NCI-H226 (cell line): ENCODE results near the gene BABAM1.

Experiments
- DNase-seq: peaks from one replicate; pipeline ENCODE4 v3.0.0-alpha.2; 2015

Gene BABAM1

DNA sequence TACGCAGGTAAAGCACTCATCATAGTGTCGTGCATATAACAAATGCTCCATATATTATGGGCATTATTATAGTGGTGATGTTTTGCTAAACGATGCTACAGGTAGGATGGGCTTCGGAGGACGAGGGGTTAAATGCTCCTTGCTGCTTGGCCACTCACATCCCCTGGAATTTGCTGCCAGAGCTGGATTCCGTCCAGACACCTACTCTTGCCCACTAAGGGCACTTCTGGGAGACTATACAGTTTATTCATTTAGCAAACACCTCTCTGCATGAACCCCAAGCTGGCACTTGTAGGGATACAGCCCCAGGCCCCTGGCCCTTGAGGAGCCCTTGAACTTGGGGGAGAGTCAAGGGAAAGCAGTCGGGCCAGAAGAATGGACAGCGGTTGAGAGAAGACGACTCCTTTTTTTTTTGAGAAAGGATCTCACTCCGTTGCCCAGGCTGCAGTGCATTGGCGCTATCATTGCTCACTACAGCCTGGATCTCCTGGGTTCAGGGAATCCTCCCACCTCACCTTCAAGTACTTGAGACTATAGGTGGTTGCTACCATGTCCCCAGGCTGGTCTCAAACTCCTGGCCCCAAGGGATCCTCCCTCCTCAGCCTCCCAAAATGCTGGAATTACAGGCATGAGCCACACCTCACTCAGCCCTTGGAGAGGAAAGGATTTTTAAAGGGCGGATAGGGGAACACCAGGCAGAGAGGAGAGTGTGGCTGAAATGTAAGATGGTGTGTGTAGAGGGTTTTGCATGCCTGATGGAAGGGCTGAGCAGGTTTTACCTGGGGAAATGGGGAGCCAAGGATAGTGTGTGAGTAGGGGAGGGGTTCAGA lies 37.4 kb downstream of the BABAM1 start:
- DNase-seq = no peak

DNA sequence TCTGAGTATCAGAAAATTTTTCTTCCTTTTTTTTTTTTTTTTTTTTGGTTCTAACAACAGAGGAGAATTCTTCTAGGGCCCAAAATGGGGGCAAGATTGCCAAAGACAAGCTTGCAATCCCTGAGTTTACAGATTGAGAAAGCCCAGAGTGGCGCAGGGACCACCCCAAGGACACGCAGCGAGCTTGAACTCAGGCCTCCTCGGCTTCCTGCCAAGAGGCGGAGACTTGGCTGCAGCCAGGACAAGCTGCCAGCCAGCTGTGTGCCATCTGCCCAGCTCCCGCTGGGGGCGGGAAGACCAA lies 37.9 kb downstream of the BABAM1 start:
- DNase-seq = no peak

DNA sequence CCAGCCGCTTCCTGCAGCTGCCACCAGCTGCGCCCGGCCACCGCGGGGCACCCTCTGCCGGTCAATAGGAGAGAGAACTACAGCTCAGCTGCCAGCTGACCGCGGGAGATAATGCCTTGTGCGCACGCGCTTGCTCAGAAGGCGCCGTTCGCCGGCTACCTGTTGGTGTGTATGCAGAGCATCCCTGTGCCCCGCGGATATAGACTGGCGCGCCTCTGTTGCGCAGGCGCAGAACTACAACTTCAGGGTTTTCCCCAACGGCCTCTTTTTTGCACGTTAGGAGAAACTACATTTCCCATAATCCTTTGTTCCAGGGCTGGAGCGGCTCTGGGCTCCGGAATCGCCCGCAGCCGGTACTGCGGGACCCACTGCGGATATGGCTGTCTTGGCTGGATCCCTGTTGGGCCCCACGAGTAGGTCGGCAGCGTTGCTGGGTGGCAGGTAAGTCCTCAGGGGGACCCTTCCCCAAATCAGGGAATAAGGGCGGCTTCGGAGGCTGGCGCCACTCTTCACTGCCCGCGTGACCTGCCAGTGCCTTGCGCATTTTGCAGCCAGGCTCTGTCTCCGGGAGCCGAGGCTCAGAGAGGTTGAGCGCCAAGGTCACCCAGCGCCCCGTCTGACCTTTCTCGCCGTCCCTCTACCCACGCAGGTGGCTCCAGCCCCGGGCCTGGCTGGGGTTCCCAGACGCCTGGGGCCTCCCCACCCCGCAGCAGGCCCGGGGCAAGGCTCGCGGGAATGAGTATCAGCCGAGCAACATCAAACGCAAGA lies 38.5 kb downstream of the BABAM1 start, which contains the start of gene MRPL34:
TSS of gene MRPL34 (plus strand) at position 356 of the 768 bp plus-strand sequence. CDS start at position 377, 21 bp downstream.
- peak; percentile 99 for DNase-seq

DNA sequence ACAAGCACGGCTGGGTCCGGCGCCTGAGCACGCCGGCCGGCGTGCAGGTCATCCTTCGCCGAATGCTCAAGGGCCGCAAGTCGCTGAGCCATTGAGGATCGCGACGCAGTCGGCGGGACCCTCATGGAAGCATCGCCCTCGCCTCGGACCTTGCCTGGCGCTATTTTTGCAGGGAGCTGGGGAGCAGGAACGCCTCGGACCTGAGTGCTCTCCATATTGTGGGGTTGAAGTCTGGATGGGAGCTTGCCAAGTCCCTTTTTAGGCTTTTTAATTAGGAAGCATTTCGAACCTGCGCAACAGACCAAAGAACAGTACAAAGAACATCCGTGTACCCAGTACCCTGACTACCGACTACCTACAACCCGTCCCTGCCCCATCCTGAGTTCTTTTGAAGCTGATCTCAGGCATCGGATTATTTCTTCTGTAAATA lies 39.1 kb downstream of the BABAM1 start:
- DNase-seq = no peak

DNA sequence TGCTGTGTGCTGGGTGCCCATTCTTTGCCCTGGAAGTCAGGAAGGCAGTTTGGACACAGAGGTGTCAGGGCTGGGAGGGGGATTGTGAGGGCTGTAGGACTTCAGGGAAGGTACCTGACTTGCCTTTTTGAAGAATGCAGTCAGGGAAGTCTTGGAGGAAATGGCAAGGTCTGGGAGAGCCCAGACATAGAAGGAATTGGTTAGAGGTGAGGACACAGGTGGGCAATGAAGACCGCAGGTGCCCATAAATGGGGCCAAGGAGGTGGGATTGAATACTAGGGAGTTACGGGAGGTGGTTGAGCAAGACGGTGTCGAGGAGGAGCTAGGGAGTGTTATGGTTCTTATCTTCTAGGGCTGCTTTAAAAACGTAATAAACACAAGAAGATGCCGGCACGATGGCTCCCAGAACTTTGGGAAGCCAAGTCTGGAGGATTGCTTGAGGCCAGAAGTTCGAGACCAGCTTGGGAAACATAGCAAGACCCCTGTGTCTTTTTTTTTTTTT lies 40.7 kb downstream of the BABAM1 start:
- DNase-seq = no peak

DNA sequence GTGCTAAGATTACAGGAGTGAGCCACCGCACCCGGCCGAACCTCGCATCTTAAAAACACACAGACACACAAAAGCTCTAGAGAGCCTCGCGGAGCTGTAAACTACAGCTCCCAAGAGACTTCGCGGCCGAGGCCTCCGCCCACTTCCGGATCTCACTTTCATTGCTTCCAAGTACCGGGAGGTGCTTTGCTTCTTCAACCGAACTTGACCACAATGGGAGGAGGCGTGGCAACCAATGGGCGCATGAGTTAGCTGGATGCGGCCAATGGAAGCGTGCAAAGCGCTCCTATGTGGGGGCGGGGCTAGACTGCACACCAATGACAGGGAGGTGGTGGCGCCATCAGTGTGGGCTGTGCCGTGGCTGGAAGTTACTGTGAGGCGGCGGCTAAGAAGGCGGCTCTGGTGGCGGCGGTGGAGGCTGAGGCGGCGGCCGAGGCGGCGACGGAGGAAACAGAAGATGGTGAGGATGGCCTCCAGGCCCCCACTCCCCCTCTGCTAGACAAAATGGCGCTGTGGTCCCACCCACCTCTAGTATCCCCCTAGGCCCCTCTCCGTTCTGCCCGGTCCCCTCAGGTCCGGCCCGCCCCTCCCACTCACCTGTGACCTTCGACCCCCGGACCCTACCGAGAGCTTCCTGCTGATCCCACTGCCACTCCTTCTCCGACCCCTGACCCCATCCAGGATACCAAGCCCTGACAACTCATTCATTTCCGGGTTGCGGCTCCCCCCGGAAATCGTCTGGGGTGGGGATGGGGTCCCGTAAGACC lies 42.1 kb downstream of the BABAM1 start, which contains the start of gene DDA1:
TSS of gene DDA1 (plus strand) at position 366 of the 767 bp plus-strand sequence. CDS start at position 458, 92 bp downstream.
- peak; percentile 100 for DNase-seq

DNA sequence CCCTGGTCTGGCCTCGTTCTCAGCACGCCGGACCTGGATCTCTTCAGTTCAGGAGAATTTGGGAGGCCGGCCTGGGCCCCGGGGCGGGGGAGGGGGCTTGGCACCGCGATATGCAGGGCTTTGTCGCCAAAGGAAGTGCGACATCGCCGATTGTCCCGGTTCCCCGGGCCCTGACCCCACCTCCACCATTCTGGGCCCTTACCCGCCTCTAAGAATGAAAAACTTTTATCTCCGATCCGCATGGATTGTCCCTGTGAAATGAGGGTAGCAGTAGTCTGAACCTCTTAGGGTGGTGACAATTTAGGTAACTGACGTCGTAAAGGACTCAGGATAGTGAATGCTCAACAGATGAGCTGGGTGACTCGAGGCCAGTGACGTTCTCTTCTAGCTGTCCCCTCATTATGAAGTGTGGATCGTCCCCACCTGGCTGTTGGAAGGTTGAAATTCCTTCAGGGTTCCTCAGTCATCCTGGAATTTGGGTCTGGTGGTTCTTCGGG lies 42.8 kb downstream of the BABAM1 start:
- no peak for DNase-seq

DNA sequence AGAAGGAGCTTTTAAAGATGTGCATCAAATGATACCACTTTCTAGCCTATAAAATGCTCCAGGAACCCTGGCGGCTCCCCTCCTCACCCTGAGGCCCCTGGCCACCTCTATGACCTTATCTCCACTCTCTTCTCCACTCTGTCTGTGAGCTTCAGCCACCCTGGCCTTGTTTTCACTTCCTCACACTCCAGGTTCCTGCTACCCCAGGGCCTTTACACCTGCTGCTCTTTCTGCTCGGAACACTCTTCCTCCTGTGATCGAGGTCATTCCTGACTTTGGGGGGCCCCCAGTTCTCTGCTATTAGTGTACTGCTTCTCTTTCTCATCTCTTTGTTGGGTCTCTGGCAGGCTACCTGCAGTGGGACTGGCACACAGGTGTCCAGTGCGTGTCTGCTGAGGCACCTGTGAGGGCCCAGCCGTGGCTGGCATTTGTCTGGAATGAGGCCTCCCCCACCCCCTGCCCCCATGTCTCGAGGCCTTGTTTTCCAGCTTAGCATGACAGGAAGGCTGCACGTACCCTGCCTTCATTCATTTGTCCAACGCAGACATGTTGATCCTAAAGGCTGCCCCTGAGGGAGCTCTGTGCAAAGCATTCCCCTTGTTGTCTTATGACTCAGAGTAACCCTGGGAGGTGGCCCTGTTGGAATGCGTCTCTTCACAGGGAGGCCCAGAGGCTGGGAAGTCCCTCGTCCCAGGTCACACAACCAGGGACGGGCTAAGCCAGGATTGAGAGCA lies 44.4 kb downstream of the BABAM1 start:
- DNase-seq = peak; percentile 69

DNA sequence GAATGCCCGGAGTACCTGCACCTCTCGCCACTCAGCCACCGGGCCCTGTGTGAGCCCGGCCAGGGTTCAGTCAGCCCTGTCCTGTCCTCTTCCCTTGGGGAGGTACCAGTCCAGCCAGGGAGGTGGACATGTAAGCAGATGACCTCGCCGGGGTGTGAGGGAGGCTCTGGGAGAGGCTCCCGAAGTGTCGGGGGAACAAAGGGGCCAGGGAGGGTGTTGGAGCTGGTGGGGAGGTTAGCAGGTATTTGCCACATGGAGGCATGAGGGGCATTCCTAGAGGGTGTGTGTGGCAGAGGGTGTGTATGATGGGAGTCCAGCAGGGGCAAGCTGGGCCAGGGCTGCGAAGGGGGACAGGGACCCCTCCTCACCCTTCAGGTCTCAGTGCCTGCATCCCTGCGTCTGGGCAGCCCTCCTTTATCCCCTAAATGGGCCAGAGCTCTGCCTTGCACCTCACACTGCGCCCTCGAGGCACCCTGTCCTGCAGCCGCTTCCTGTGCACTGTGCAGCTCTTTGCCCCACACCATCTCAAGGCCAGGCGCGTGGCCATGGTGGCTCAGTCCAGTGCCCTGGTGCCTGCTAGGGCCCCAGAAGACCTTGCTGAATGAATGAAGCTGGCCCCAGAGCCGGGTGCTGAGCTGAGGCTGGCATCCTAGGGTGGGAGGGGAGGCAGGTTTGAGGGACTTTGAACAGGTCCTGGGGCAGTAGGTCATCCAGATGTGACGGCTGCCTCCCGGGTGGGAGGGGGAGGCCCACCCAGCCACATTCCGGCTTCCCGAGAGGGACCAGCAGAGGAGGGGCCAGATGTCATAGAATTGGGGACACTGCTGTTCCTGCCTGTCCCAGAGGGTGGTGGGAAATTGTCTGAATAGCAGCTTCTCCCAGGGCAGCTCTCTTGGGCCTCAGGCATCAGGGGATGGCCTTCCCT lies 45.2 kb downstream of the BABAM1 start:
- DNase-seq = no peak

DNA sequence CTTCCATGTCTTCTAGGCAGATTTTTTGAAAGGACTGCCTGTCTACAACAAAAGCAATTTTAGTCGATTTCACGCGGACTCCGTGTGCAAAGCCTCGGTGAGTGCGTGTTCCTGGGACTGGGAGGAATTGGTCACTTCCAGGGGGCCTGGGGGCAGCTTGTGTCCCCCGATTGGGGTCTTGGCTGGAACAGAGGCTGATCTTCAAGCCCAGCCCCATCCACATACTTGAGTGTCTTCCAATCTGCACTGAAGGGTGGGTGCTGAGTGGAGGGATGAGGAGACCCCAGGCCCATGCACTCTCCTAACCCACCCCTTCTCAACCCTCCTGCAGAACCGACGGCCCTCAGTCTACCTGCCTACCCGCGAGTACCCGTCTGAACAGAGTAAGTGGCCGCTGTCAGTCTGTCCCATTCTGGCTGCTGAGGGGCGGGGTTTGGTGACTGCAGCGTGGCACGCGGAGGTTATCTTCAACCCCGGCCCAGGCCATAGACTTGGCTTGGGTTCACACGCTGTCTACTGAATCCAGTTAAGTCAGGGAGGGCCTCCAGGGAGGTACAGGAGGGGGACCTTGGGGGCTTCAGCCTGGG lies 46.9 kb downstream of the BABAM1 start:
- no peak for DNase-seq

DNA sequence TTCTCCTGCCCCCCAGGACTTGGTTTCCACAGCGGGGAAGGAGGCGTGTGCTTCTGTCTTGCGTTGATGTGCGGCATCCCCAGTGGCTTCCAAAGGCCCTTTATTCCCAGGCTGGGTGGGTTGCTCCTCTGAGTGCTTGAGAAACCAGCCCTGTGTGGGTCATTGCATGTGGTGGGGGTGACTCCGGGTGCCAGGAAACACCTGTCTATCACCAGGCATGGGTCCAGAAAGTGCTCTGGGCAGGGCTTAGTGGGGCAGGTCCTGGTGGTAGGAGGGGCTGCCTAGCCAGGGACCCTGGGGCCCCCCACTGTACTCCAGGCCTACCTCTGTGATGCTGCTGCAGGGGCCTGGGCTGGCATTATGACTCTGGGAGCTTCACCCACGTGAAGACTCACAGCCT lies 51.7 kb downstream of the BABAM1 start:
- no peak for DNase-seq

DNA sequence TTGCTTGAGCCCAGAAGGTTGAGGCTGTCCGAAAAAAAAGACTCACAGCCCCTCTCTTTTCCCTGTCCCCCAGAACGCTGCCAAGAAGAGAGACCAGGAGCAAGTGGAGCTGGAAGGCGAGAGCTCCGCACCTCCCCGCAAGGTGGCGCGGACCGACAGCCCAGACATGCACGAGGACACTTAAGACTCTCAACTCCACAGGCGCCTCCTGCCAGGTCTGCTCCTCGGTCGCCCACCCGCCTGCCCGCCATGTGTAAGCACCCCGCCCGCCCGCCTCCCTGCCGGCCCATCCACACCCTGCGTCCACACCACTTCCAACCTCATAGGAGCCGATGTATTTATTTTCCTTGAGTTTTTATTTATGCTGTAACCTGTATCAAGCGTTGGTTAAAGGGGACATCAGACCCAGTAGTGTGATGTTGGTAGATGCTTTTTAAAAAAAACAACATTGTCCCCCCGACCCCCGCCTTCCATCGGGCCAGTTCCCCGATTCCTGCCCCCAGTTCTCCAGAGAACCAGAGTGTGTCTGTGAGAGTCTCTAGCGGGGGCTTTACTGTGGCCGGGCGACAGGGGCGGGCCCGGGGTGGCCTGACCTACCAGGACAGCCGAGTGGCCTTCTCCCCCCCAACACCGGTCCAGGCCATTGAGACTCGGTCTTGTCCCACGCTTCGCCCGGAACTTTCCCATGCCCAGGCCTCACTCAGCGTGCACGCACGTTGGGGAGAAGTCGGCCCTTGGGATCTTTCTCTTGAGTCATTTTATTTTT lies 52.4 kb downstream of the BABAM1 start:
- DNase-seq = no peak

DNA sequence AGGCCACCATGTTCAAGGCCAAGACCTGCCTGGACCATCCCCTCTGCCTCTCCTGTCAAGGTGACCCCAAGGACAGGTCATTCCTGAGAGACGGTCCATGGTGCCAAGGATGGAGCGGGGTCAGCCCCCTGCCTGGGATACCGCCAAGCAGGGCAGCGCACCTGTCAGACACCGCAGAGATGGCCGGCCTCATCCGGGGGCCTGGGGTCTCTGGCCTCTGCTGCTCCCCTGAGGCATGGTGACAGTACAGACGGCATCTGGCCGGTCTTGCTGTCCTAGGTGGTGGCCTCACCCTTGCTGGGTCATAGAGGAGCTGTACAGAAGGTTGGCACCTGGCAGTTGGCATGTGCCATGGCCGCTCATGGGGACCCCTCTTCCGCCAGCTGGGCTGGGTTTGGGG lies 53.2 kb downstream of the BABAM1 start:
- DNase-seq = no peak

DNA sequence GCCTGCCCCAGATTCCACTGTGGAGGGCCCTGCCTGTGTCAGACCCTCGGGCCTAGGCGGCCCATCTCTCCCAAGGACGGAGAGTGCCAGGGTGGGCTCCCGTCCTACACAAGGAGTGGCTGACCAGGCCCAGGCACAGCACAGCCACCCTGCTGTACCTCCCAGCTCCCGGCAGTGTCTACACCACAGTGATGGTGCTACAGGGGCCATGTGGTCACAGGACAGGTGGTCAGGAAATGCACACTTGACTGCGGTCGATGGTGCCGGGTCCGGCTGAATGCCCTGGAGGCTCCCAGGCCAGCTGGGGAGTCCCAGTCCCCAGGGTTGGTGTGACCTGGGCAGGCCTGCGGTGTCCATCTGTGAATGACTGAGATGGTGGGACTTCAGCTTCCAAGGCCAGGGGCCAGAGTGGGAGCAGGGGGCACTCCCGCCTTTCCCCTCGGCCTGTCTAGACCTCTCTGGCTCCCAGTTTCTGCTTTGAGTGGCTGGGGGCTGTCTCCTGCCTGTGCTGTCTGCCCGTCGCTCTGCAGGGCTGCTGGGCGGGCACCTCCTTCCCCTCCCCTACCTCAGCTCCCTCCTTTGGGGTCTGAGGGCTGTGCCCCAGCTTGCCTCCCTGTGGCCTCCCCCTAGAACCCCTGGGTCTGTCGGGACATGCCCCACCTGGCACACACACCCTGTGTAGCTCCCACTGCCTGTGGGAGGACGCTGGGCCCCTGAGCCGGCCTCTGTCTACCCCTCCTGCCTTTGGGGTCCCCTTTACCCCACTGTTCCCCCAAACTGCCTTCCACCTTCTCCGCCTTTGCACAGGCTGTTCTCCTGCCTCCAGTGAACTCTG lies 54.6 kb downstream of the BABAM1 start:
- no peak for DNase-seq

DNA sequence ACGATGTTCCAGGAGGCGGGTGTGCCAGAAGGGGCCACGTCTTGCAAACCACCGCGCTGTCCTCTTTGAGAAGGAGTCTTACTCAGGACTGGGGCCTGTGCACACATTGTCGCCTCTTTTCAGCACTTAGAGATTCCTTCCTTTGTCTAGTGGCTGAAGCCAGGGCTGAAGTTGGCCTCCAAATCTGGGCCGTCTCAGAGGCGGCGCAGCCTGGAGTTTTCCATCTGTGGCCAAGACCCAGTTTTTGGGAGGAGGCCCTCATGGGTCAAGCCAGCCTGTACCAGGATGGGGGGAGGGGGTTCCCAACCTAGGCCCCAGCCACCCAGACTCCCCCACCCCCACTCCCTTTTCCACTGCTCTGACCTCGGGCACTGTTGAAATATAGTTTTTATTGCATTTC lies 55.6 kb downstream of the BABAM1 start:
- no peak for DNase-seq

DNA sequence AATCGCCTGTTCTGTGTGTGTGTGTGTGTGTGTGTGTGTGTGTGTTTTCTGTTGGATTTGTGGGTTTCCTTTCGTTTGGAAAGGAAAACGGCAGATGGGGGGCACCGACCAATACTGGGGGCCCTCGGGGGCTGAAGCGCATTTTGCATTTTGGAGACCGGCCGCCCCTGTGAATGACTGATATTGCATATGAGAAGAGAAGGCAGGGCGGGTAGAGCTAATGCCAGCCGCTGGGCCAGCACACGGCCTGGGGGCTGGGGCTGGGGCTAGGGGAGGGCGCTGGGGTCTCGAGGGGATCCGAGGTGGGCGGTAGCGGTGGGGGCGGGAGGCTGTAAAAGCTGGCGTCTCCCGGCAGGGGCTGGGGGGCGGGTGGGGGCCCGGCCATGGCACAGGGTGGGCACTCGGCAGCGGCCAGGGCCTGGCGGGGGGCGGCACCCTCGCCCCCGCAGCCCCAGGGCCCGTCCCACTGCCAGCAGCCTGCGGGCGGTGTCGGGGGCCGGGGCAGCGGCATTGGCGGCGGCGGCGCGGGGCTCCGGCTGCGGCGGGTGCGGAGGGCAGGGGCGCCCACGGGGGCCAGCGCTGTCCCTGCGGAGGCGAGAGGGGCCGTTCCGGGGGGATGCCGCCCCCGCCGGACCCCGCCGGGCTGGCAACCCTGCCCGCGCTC lies 56.2 kb downstream of the BABAM1 start:
- DNase-seq = no peak

DNA sequence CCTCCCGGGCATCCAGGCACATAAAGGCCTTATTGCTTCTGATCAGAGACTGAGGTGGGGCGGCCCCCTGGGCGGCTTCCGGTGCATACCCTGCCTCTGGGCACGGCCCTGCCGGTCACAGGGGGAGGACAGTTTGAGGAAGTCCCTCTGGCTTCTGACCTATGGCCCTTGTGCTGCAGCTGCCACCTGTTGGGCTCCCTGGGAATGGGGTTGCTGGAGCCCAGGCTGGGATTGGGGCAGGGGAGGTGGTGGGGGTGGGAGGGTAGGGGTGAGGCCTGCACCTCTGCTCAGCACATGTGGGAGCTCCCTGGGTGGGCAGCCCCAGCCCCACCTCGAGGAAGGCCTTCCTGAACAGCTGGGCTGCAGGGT lies 56.7 kb downstream of the BABAM1 start:
- DNase-seq = no peak

DNA sequence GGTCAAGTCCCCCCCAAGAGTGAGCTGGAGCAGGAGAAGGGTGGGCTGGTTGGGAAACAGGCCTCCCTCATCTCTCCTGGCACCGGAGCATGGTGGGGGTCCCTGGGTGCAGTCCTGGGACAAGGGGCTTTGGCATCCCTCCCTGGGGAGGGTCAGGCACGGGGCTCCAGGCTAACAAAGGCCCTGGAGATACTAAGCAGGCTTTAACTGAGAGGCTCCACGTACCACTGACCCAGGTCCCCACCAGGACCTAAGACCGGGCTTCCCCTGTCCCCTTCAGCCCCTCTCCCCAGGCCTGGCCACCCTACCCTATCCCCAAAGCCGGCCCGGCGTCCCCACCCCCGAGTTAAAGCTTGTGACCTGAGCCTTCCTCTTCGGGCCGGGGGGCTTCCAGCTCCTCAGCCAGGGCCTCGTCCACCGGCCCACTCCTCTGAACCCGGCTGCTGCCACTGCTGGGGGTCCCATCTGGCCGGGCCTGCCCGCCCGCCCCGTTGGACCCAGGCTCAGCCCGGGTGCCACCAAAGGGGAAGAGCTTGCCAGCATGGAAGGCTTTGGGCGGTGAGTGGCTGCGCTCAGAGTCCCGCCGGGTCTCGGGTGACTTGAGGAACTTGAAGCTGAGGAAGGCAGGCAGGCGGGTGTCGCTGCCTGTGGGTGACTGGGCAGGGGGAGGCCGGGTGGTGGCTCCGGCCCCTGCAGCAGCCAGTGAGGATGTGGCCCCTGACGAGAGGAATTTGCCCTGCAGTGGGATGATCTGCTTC lies 57.3 kb downstream of the BABAM1 start:
- DNase-seq = no peak
